Head of caudate nucleus (tissue), 42 donors: Measurements from ENCODE around the gene NR5A1.
A peak's percentile ranks its signal among the peaks of the same experiment; 100 is the strongest.

ENCODE experiments used
- DNase-seq, 42 donors: peaks; one replicate each; pipeline versions ENCODE4 v3.0.0 to v3.0.0-alpha.2; 2020 to 2021; ENCODE audit warnings: mixed read lengths in 7 of 42
- intact Hi-C: fragments of 100-400 bp; cut with DNase I; formaldehyde crosslinking; loops from one replicate; pipeline ENCODE4 v1.15.0; 2022

The NR5A1 gene

GRCh38 chr9:124518116-124518515 is 10.9 kb upstream of the NR5A1 start:
- DNase-seq, result no peak
- intact Hi-C loops, result no loop called here

DNA sequence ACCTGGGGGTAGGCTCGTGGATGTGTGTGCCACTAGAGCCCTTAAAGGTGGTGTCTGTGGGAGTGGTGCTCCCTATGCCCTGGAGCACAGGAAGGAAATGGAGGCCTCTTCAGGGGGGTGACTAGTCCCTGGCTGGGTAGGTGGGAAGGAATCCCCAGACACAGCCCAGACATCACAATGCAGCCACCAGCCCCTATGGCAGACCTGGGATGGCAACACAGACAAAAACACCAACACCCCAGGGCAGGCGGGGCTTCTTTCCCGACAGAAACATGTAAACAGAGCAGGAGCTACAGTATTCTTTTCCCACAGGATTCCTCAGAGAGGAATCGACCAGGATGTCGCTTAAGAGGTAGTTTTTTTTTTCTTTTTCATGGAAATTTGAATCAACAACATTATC is 10.4 kb upstream of the NR5A1 start:
- DNase-seq, result no peak

GRCh38 chr9:124514874-124515273 is 7.7 kb upstream of the NR5A1 start:
- DNase-seq, result no peak
- intact Hi-C loops, result no loop called here

More for the DNA sequence above, 10.4 kb upstream of the NR5A1 start:
- intact Hi-C loops, result no loop called here

DNA sequence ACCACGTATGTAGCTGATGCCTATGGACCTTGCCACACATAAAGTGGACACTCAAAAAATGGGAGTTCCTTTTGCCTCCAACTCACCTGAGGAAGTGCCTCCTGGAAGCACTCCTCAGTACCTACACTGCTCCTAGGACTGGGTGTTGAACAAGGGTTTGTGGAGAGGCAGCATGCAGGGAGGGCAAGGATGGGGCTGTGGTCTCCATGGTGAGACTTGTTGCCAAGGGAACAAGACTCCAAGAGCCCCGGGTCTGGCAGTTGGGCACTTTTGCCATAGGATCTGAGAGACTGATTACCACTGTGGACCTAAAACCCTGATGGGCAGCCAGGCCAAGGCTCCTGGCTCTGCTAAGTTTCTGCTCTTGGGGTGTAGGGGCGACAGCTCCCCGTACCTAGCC is 6.9 kb upstream of the NR5A1 start:
- intact Hi-C loops, result no loop called here
- DNase-seq, result no peak

- intact Hi-C loops, result no loop called here
- DNase-seq, result peak in 4 of 42 donors; percentile 4 to 23 (median 12)
Observed at GRCh38 chr9:124513376-124513994, 6.3 kb upstream of the NR5A1 start.

DNA sequence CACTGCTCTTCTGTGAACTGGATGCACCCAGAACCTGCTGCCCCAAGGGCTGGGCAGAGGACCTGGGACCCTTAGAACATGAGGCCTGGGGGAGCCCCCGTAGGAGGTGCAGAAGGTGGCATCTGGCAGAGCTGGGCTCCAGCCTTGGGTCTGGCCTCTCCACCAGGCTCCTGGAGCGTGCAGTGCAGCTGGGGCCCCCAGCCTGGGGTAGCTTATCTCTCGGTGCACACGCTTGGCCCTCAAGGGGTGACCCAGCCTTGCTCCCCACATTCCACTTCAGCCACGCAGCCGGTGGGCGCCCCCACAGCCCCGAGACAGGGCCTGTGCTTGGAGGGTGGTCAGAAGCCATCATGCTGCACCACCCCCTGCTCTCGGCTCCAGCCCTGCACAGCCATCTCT is 5.6 kb upstream of the NR5A1 start:
- intact Hi-C loops, result no loop called here

GRCh38 chr9:124511891-124512805 is 4.9 kb upstream of the NR5A1 start:
- no peak for DNase-seq
- intact Hi-C loops, result no loop called here

More for the DNA sequence above, 5.6 kb upstream of the NR5A1 start:
- no peak for DNase-seq

GRCh38 chr9:124511426-124511840 is 4.2 kb upstream of the NR5A1 start:
- intact Hi-C loops, result no loop called here
- DNase-seq, result no peak

DNA sequence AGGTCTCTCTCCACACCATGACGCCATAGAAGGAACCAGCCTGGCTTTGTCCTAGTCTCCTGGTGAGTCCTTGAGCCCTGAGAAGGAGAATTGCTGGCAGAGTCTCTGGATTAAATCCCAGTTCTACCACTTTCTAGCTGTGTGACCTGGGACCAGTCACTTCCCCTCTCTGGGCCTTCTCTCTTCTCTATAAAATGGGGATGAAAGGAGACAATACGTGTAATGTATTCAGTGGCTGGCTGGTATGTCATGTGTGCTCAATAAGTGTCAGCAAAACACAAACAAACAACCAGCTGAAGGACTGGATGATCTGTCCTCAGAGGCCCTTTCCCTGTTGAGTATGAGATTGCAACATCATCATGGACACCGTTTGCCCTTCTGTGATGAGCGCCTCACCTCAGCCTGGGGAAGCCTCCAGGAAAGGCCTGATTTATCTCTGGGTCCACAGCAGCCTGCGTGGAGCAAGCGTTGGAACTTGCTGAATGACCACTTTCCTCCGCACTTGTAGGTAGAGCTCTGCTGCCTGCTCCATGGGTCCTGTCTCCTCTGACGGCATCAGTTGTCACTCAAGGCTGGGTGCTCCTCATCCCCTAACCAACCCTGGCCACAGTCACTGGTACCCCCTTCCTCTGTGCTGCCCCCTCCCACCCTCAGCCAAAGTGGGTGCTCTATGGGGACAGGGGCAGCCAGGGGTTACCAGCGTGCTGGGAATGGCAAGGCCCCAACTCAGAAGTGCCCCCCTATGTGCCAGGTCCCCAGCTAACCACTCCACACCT is 3.6 kb upstream of the NR5A1 start:
- DNase-seq, result no peak
- intact Hi-C loops, result no loop called here

GRCh38 chr9:124507880-124508423 is 753 bp upstream of the NR5A1 start:
- intact Hi-C loops, result no loop called here
- no peak for DNase-seq

DNA sequence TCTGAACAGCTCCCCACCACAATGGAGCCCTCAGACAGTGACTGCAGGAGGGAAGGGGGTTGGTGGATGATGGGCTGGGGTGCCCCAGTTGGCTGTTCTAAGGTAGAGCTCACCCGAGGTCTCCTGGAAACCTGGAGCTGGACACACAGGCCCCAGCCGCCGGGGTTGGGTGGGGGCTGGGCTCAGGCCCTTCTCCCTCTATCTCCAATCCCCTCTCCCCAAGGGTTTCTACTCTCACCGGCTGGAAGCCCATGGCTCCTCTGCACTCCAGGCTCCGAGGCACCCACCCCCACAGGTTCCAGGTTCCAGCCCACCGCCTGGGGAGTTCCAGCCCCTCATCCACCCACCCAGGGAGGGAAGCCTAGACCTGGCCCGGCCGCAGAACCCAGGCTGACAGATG is 766 bp downstream of the NR5A1 start:
- intact Hi-C loops, result no loop called here

DNA sequence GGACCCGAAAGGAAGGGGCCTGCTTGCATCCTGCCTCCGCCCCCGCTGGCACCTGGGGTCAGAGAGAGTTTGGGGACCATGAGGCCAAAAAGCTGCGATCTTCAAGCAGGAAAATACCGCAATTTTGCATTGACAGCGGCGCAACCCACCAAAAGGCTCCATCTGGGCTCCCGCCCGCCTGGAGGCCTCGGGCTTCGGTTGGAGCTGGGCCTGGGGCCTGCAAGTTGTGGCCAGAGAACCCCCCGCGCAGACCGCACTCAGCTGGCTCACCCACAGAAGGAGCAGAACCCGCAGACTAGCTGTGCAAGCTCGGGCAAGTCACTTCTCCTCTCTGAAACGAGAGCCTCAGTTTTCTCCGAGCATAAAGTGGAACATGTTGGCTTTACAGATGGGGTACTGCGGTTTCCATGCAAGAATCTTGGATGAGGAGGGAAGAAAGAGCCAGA is 1.3 kb downstream of the NR5A1 start:
- intact Hi-C loops, result no loop called here
- DNase-seq, result no peak

More for the DNA sequence above, 766 bp downstream of the NR5A1 start:
- DNase-seq, result no peak

DNA sequence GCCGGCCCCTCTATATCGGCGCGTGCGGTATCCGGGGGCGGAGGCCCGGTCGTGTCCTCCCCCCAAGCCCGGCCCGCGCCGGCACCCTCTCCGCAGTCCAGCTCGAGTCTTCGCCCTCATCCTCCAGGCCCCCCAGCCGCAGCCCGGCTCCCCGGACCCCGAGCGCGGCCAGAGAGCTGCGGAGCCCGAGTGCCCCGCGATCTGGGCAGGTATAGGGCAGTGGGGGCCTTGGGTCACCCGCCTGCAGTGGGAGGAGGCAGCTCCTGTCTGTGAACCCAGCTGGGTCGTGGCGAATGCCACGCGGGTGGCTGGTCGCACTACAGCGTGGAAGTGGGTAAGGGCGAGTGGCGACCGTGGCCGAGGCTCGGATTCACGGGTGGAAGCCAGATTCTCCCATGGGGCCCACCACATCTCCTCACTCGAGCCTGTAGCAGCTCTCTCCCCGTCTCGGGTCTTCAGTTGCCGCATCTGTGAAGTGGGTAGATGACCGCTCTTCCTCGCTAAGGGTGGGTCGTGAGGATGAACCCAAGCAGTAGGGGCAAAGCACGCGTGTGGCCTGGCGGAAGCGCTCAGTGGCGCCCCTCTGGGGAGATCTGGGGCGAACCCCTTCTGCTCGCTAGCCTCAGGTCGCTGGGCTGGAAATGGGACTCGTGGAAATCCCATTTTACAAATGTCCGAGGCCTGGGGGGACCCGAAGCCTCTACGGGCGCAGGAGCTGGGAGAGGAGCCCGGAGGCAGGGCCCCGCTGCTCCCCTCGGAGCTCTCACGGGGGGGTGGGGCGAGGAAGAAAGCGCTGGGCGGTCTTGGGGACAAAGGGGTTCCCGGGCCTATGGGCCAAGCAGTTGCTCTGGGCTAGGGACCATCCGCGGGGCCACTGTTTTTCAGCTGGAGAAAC is 1.9 kb downstream of the NR5A1 start:
- intact Hi-C loops, result no loop called here

DNA sequence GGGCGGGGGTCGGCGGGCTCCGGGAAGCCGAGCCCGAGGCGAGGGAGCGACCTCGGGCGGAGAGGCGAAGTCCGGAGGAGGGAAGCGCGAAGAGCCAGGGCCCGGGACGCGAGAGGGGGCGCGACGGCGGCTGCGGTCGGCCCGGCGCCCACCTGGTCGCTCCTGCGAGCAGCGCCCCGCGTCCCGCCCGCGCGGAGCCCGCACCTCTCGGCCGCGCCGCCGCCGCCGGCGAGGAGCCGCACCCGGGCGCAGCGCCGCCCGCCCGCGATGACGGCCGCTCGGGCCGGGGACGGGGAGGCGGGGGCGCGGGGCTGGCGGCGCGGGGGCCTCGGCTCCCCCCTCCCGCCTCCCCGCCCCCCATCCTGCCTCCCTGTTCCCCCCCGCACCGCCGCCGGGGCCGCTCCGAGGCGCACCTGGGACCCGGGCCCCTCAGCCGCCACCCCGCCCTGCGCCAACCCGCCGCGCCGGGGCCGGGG is 2.6 kb downstream of the NR5A1 start:
- DNase-seq, result no peak
- intact Hi-C loops, result no loop called here

More for the DNA sequence above, 1.9 kb downstream of the NR5A1 start:
- no peak for DNase-seq

- intact Hi-C loops, result no loop called here
- DNase-seq, result no peak
Observed at GRCh38 chr9:124503713-124504529, 3.3 kb downstream of the NR5A1 start.

- DNase-seq, result no peak
Observed at GRCh38 chr9:124502711-124503702, 4.2 kb downstream of the NR5A1 start.

More at GRCh38 chr9:124502711-124503702, 4.2 kb downstream of the NR5A1 start:
- intact Hi-C loops, result no loop called here
